HCT116 (cell line): ENCODE data around the gene GLA. TPM values are rescaled to one million over a fixed set of nuclear protein-coding genes. Genes with fewer than 3 reads are reported as not detected.

Experiments used
- ATAC-seq: fragments of 200-7000 bp; cut with Tn5 transposase; 2 replicates; pipeline ENCODE4 v1.9.1; 2020; ENCODE audit warnings: mild to moderate bottlenecking, moderate library complexity
- BruUV-seq: library from RNA; stranded (reverse); fragments of 400-500 nt; replicated peaks from 2 replicates; lab custom pipeline; 2021; lab: Mats Ljungman, UMichigan
- CTCF ChIA-PET: fragments of 300-600 bp; sonication (Branson Sonifier 250); formaldehyde crosslinking; loops from one replicate; lab custom pipeline; 2021; ENCODE audit warnings: antibody characterized with exemption; lab: Charles Lee
- POLR2A ChIA-PET: fragments of 300-600, 350-600 bp; sonication (Branson Sonifier 250); formaldehyde crosslinking; loops from one replicate; lab custom pipeline; 2021; ENCODE audit warnings: antibody characterized with exemption; lab: Charles Lee
- RAD21 ChIA-PET, 2 experiments: fragments of 300-600 bp; sonication (Branson Sonifier 250); formaldehyde crosslinking; loops; one replicate each; lab custom pipeline; 2023; ENCODE audit warnings: low total read pairs in 2 of 2; ENCODE audit not compliant: uncharacterized antibody in 2 of 2, unreplicated experiment in 2 of 2, low non-redundant PET in 1 of 2; lab: Charles Lee
- DNase-seq: peaks from one replicate; pipeline ENCODE4 v3.0.0-alpha.2; 2010; ENCODE audit warnings: low read depth, low spot score
- H2AFZ ChIP-seq: fragments of 200-600 bp; shearing (Covaris generic), sonication (generic); 2 replicates; pipeline ENCODE4 v1.6.1; 2017; ENCODE audit warnings: low read depth, mixed run types, mixed read lengths, antibody characterized with exemption, low read length; ENCODE audit not compliant: poor library complexity, severe bottlenecking
- H3K27ac ChIP-seq: 2 replicates; pipeline ENCODE4 v1.5.1; 2012; ENCODE audit warnings: low read depth, low read length
- H3K27me3 ChIP-seq: fragments of 200-600 bp; sonication (generic); 2 replicates; pipeline ENCODE4 v1.6.1; 2016; ENCODE audit warnings: mixed run types, low read length, mixed read lengths; ENCODE audit not compliant: insufficient read depth
- H3K36me3 ChIP-seq, 2 experiments: fragments of 200-500 bp in 1 of 2; fragments of 200-600 bp in 1 of 2; sonication (Bioruptor generic) in 1 of 2; sonication (generic) in 1 of 2; 2 replicates each; pipeline versions ENCODE4 v1.5.1 to v1.6.1; 2014 to 2016; ENCODE audit warnings: low read length in 2 of 2, inconsistent platforms in 1 of 2, mixed read lengths in 1 of 2, mixed run types in 1 of 2; ENCODE audit not compliant: insufficient read depth in 2 of 2, control insufficient read depth in 1 of 2
- H3K4me1 ChIP-seq, 2 experiments: fragments of 200-600 bp in 1 of 2; sonication (generic) in 1 of 2; 2 replicates each; pipeline versions ENCODE4 v1.5.1 to v1.6.1; 2012 to 2017; ENCODE audit warnings: low read length in 2 of 2, inconsistent platforms in 1 of 2, mild to moderate bottlenecking in 1 of 2, mixed read lengths in 1 of 2, mixed run types in 1 of 2, moderate library complexity in 1 of 2; ENCODE audit not compliant: insufficient read depth in 2 of 2, control insufficient read depth in 1 of 2
- H3K4me2 ChIP-seq: fragments of 200-600 bp; sonication (generic); 2 replicates; pipeline ENCODE4 v1.6.1; 2017; ENCODE audit warnings: mixed run types, low read length, mixed read lengths
- H3K4me3 ChIP-seq, 2 experiments: fragments of 200-600 bp in 1 of 2; sonication (generic) in 1 of 2; replicated peaks in 1 of 2; 2 replicates each; pipeline ENCODE4 v1.5.1; 2011 to 2016; ENCODE audit warnings: low read length in 2 of 2, control low read depth in 1 of 2, low read depth in 1 of 2, mild to moderate bottlenecking in 1 of 2, mixed read lengths in 1 of 2, mixed run types in 1 of 2
- H3K79me2 ChIP-seq: fragments of 200-600 bp; sonication (generic); 2 replicates; pipeline ENCODE4 v1.6.1; 2017; ENCODE audit warnings: mild to moderate bottlenecking, mixed run types, low read length, moderate library complexity, mixed read lengths; ENCODE audit not compliant: insufficient read depth
- H3K9ac ChIP-seq: fragments of 200-600 bp; sonication (generic); 2 replicates; pipeline ENCODE4 v1.6.1; 2016; ENCODE audit warnings: low read length, mixed read lengths
- H3K9me2 ChIP-seq: fragments of 200-600 bp; sonication (generic), shearing (Covaris generic); 2 replicates; pipeline ENCODE4 v1.6.1; 2017; ENCODE audit warnings: mixed run types, mild to moderate bottlenecking, moderate library complexity; ENCODE audit not compliant: insufficient read depth
- H3K9me3 ChIP-seq, 2 experiments: fragments of 200-500 bp in 1 of 2; fragments of 200-600 bp in 1 of 2; sonication (Bioruptor generic) in 1 of 2; sonication (generic) in 1 of 2; 2 replicates each; pipeline ENCODE4 v1.6.1; 2014 to 2017; ENCODE audit warnings: low read length in 2 of 2, mixed read lengths in 2 of 2, inconsistent platforms in 1 of 2, low read depth in 1 of 2, mild to moderate bottlenecking in 1 of 2, mixed run types in 1 of 2, moderate library complexity in 1 of 2; ENCODE audit not compliant: control insufficient read depth in 1 of 2, insufficient read depth in 1 of 2
- H4K20me1 ChIP-seq: fragments of 200-600 bp; sonication (generic), shearing (Covaris generic); 2 replicates; pipeline ENCODE4 v1.6.1; 2017; ENCODE audit warnings: mixed run types, mild to moderate bottlenecking, moderate library complexity; ENCODE audit not compliant: insufficient read depth
- ATF3 ChIP-seq: IDR thresholded peaks from 2 replicates; pipeline ENCODE4 v1.6.1; 2012
- CEBPB ChIP-seq: IDR thresholded peaks from 2 replicates; pipeline ENCODE4 v1.6.1; 2012; ENCODE audit warnings: low read depth
- EGR1 ChIP-seq: IDR thresholded peaks from 2 replicates; pipeline ENCODE4 v1.6.1; 2012; ENCODE audit warnings: low read depth
- ELF1 ChIP-seq: IDR thresholded peaks from 2 replicates; pipeline ENCODE4 v1.6.1; 2012; ENCODE audit warnings: low read depth, borderline replicate concordance
- EZH2 ChIP-seq: fragments of 200-600 bp; sonication (generic); IDR thresholded peaks from 2 replicates; pipeline ENCODE4 v1.6.1; 2017; ENCODE audit warnings: antibody characterized with exemption, mixed run types
- FOSL1 ChIP-seq: IDR thresholded peaks from 2 replicates; pipeline ENCODE4 v1.6.1; 2012; ENCODE audit warnings: low read depth
- JUND ChIP-seq: IDR thresholded peaks from 2 replicates; pipeline ENCODE4 v1.6.1; 2012
- MAX ChIP-seq: IDR thresholded peaks from 2 replicates; pipeline ENCODE4 v1.6.1; 2012
- POLR2A ChIP-seq: IDR thresholded peaks from 2 replicates; pipeline ENCODE4 v1.7.0; 2011; ENCODE audit warnings: borderline replicate concordance; ENCODE audit not compliant: insufficient read depth, insufficient read length; ENCODE audit errors: extremely low read depth
- POLR2AphosphoS5 ChIP-seq: IDR thresholded peaks from 2 replicates; pipeline ENCODE4 v1.6.1; 2011; ENCODE audit warnings: mild to moderate bottlenecking, low read depth, low read length, moderate library complexity
- SIN3A ChIP-seq: IDR thresholded peaks from 2 replicates; pipeline ENCODE4 v1.6.1; 2012; ENCODE audit warnings: low read depth
- SRF ChIP-seq: IDR thresholded peaks from 2 replicates; pipeline ENCODE4 v1.6.1; 2012; ENCODE audit warnings: low read depth
- TCF7L2 ChIP-seq: IDR thresholded peaks from 2 replicates; pipeline ENCODE4 v1.7.0; 2011; ENCODE audit warnings: borderline replicate concordance, inconsistent platforms; ENCODE audit not compliant: insufficient read depth, insufficient read length; ENCODE audit errors: extremely low read depth
- YY1 ChIP-seq: IDR thresholded peaks from 2 replicates; pipeline ENCODE4 v1.6.1; 2011; ENCODE audit warnings: low read length, low read depth, moderate library complexity, mild to moderate bottlenecking; ENCODE audit not compliant: insufficient replicate concordance; ENCODE audit errors: extremely low read depth
- ZFX ChIP-seq: fragments of 450-650 bp; IDR thresholded peaks from 2 replicates; pipeline ENCODE4 v1.6.1; 2017
- ZNF274 ChIP-seq: fragments of 200-500 bp; sonication (Bioruptor generic); IDR thresholded peaks from 2 replicates; pipeline ENCODE4 v1.6.1; 2014; ENCODE audit warnings: mild to moderate bottlenecking, low read depth, low read length, inconsistent platforms
- intact Hi-C: fragments of 100-400 bp; cut with micrococcal nuclease; formaldehyde crosslinking; loops from 2 replicates; pipeline ENCODE4 v1.10.0; 2022
- total RNA-seq: library from RNA; stranded (reverse); gene quantifications from one replicate; pipeline ENCODE4 v1.2.1, GENCODE V29; 2021; ENCODE audit not compliant: unreplicated experiment
- TF ChIP-seq, protein P1 (sequence below): IDR thresholded peaks from 2 replicates; pipeline ENCODE4 v1.6.1; 2011; ENCODE audit warnings: mild to moderate bottlenecking, low read length, moderate library complexity; ENCODE audit not compliant: insufficient replicate concordance; ENCODE audit errors: extremely low read depth

GLA gene
- total RNA-seq, 1 experiment from 2014 or later, result 40.8 TPM

DNA sequence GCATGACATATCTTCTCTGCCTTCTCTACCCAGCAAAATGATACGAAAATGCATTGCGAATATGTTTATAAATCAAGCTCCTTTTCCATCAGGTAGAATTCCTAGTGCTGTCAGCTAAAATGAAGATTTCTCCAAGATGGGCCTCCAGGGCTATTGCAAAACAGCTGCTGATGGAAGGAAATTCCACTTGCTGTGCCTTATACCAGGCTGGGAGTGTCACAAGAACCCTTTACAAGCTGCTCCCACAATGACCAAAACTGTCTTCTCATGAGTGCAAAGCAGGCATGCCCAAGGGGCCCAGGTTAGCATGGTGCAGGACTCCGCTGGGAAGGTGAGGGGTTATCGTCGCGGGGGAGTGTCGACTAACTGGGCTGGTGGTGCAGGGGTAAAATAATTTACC is 9.0 kb upstream of the GLA start:
- Histone ChIP-seq H3K27ac (no peak overlapping the region), H3K9ac (no peak overlapping the region), H2AFZ (no peak overlapping the region), H3K9me3 (no peaks in the 10 kb centered on the region), H3K4me2 (no peak overlapping the region), H3K9me2 (no peaks in the 10 kb centered on the region), H3K27me3 (no peaks in the 10 kb centered on the region), H3K79me2 (peaks cover 23% of the 10 kb centered on the region), H3K4me3 (no peak overlapping the region), H4K20me1 (no peaks in the 10 kb centered on the region), H3K4me1 (no peaks in the 10 kb centered on the region), H3K36me3 (peaks cover 5 to 8% of the 10 kb centered on the region in 2 experiments; a peak in 3 of 4 replicates)
- intact Hi-C loops, result loop anchor here (5.0 kb wide), 1 partner anchor 181 kb away; no protein-coding TSS in a partner anchor
- RAD21 ChIA-PET, result no interaction called here
- DNase-seq, result no peak
- TF ChIP-seq JUND, result no peak
- TF ChIP-seq SIN3A, result no peak
- TF ChIP-seq ZNF274, result no peak
- no peak for TF ChIP-seq POLR2A
- TF ChIP-seq FOSL1, result no peak
- TF ChIP-seq YY1, result no peak
- TF ChIP-seq EZH2, result no peak
- TF ChIP-seq, protein P1, sequence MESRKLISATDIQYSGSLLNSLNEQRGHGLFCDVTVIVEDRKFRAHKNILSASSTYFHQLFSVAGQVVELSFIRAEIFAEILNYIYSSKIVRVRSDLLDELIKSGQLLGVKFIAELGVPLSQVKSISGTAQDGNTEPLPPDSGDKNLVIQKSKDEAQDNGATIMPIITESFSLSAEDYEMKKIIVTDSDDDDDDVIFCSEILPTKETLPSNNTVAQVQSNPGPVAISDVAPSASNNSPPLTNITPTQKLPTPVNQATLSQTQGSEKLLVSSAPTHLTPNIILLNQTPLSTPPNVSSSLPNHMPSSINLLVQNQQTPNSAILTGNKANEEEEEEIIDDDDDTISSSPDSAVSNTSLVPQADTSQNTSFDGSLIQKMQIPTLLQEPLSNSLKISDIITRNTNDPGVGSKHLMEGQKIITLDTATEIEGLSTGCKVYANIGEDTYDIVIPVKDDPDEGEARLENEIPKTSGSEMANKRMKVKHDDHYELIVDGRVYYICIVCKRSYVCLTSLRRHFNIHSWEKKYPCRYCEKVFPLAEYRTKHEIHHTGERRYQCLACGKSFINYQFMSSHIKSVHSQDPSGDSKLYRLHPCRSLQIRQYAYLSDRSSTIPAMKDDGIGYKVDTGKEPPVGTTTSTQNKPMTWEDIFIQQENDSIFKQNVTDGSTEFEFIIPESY, result no peak
- TF ChIP-seq TCF7L2, result no peak
- TF ChIP-seq EGR1, result no peak
- no peak for TF ChIP-seq MAX
- no peak for TF ChIP-seq POLR2AphosphoS5
- TF ChIP-seq ATF3, result no peak
- no peak for TF ChIP-seq ZFX
- TF ChIP-seq SRF, result no peak
- TF ChIP-seq CEBPB, result no peak
- TF ChIP-seq ELF1, result no peak
- no peak for ATAC-seq
- CTCF ChIA-PET, result no interaction called here
- BruUV-seq, result no TSS peak
- POLR2A ChIA-PET, result no interaction called here
